ENCODE data around the gene KDM7A. TPM values are rescaled to one million over a fixed set of nuclear protein-coding genes. Genes with fewer than 3 reads are reported as not detected.
A peak's percentile ranks its signal among the peaks of the same experiment; 100 is the strongest.

KDM7A gene
- total RNA-seq, 1 donor from 2014 or later: 16.3 TPM

- FAIRE-seq: no peak
- DNase-seq (ENCODE audit: low spot score in 2 of 2): no peak
These were observed 83.4 kb downstream of the KDM7A start for GRCh38 chr7:140093375-140093774.

- no peak for FAIRE-seq
- DNase-seq (ENCODE audit: low spot score in 2 of 2): no peak
These were observed 91.3 kb downstream of the KDM7A start for GRCh38 chr7:140085447-140085846.

DNA sequence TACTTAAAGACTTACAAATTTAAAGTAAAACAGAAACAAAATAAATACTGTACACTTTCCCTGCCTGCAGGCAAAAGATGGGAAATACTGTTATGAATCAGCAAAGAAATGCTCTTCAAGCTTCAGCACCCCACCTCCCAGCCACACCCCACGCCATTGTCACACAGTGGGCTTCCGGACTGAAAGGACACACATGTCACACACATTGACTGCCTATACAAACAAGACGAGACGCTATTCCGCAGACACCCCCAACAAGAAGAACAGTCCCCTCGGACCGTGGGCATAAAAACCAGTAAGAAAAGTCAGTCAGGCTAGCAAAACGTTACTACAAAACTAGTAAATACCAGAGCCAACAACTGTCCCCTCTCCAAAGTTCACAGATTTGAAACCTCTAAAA is 91.8 kb downstream of the KDM7A start:
- FAIRE-seq (no peak), DNase-seq (ENCODE audit: low spot score in 2 of 2) (no peak)

DNA sequence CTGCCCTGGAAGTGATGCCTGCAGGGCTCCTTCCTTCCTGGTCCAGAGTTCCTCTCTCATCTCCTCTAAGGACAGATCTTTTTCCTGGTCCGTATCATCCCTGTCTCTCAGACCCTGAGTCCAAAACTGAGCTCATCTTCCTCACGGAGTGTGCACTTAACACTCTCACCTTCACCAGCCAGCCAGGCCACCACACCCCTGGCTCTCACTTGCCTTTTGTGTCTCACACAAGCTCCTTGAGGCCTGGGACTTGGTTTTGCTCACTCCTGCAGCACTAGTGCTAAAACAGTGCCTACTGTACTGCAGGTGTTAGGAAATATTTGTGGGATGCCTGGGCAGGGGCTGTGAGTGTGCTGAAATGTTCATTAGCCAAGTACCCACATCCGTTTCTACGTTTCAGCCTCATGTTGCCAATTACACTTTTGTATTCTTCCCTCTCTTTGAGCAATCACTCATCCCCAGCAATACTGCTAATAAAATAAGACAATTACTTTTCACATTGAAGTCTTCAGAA is 92.6 kb downstream of the KDM7A start:
- FAIRE-seq (no peak), DNase-seq (ENCODE audit: low spot score in 2 of 2) (no peak)

DNA sequence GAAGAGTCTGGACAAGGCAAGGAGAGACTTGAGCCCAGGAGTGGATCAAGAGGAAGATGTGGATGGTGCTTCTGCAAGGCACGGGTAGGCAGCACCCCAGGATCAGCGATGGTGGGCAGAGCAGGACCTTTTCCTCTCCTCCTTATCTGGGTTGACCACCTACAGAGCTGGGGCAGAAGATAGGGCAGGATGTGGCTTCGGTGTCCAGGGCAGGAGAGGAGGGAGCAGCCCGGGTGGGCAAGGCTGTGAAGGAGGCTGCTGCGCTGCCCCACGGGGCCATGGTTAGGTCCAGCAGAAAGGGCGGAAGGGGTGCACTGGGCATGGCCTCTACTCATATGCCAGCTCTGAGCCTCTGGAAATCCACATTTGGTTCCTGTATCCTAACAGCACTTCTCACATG is 94.0 kb downstream of the KDM7A start:
- FAIRE-seq: no peak
- DNase-seq (ENCODE audit: low spot score in 2 of 2): no peak

DNA sequence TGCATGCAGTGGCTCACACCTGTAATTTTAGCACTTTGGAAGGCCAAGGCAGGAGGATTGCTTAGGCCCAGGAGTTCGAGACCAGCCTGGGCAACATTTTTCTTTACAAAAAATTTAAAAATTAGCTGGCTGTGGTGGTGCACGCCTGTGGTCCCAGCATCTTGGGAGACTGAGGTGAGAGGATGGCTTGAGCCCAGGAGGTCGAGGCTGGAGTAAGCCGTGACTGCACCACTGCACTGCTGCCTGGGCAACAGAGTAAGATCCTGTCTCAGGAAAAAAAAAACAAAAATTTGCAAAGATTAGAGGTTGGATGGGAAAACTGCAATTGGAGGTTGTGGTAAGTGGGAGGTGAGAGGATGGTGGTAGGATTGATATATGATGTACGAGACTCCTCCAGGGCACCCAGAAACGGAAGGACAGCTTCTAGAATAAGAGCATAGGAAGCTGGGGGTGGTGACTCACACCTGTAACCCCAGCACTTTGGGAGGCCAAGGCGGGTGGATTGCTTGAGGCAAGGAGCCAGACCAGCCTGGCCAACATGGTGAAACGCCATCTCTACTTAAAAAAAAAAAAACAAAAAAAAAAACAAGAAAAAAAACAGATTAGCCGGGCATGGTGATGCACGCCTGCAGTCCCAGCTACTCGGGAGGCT is 94.9 kb downstream of the KDM7A start:
- DNase-seq (ENCODE audit: low spot score in 2 of 2) (no peak), FAIRE-seq (no peak)

DNA sequence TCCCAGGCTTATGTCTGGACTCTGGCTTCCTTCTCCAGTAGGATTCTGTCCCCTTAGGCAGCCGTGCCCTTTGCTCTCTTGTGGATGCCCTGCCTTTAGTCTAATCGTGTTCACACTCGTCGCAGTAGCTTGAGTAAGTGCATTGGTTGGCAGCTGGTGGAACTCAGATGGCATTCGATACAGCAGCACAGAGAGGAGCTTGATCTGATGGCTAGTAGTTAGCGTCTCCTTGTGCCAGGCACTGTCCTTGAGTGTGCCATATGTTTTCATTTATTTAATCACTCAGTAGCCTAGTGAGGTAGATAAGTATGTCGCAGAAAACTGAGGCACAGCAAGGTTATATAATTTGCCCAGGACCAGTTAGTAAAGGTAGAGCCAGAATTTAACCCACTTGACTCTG is 95.9 kb downstream of the KDM7A start:
- DNase-seq (ENCODE audit: low spot score in 2 of 2) (no peak), FAIRE-seq (no peak)

DNA sequence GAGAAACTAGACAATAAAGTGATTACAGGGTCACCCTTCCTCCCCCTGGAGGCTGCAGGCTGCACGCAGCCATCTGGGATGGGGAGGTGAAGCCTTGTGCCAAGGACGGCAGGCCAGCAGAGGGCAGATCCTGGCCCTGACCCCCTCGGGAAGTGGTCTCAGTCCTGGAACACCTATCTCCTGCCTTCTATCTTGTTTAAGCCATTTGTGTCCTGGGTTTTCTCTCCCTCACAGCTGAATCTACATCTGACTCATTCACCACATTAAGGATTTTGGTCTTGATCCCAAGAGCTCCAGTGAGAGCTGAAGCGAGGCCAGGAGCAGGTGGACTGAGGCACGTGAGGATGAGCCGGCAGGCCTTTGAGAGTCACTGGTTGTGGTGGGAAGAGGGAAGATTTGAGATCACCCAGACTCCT is 97.7 kb downstream of the KDM7A start:
- no peak for FAIRE-seq
- no peak for DNase-seq (ENCODE audit: low spot score in 2 of 2)

- DNase-seq (ENCODE audit: low spot score in 2 of 2) (no peak), FAIRE-seq (no peak)
These were observed 98.4 kb downstream of the KDM7A start for GRCh38 chr7:140078392-140078791.

DNA sequence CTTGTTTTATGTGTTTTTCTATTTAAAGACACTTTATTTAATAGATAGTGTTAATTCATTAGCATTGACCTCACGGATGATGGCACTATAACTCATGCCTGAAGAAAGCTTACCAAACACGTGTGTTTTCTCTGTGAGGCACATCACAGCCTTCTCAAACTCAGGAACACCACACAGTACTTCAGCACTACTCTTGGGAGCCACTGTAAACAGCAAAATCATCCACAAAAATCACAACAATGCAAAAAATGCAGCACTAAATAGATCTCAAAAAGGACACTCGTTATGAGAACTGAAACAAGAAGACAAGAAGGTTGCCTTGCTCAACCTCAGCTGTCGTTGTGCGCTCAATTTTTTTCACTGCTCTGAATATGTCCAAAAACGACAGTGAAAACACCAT is 102.0 kb downstream of the KDM7A start:
- FAIRE-seq (no peak), DNase-seq (ENCODE audit: low spot score in 2 of 2) (no peak)

- no peak for DNase-seq (ENCODE audit: low spot score in 2 of 2)
- no peak for FAIRE-seq
These were observed 106.2 kb downstream of the KDM7A start for GRCh38 chr7:140070546-140070945.

- FAIRE-seq: no peak
These were observed 107.4 kb downstream of the KDM7A start for GRCh38 chr7:140069298-140069949.

DNA sequence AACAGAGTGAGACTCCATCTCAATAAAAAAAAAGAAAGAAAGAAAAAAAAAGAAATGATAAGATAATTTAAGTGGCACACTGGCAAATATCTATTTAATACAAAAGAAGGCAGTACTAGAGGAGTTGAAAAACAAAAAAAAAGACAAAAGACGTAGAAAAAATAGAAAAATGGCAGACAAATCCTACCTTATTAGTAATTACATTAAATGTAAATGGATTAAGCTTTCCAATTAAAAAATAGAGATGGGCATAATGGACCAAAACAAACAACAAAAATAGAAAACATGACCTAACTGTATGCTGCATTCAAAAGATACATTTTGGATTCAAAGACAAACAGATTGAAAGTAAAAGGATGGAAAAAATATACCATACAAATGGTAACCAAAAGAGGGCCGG is 108.8 kb downstream of the KDM7A start:
- FAIRE-seq: no peak
- no peak for DNase-seq (ENCODE audit: low spot score in 2 of 2)

More at GRCh38 chr7:140069298-140069949, 107.4 kb downstream of the KDM7A start:
- no peak for DNase-seq (ENCODE audit: low spot score in 2 of 2)

- DNase-seq (ENCODE audit: low spot score in 2 of 2) (no peak), FAIRE-seq (no peak)
These were observed 109.7 kb downstream of the KDM7A start for GRCh38 chr7:140067052-140067451.

DNA sequence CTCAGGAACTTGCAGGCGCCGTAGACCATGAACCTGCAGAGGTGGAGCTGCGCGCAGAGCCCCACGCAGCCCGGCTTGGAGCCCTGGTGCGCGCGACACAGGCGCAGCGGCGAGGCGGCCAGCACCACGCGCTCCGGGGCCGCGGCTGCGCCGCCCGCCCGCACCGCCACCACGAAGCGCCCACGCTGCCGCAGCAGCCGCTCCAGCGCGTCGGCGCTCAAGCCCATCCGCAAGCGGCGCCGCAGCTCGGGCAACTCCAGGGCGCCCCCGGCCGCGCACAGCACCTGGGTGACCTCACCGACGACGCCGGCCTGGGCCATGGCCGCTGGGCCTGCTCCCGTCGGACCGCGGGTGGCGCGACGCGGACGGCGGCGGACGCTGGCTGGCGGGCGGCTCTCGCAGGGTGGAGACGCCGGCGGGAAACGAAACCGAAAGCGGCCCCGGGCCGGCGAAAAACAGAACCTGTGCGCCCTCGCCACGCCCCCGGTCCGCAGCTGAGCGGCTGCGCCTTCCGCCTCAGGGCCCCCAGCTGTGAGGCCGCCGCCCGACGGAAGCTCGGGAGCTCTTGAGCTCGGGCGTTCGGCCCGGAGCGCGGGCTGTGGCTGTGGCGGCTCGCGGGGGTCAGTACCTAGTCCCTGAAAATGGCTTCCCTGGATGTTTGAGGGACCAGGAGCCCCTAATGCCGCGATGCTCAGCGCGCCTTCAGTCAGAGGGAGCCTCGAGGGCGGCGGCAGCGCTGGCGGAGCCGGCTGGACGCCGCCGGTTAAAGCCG is 114.1 kb downstream of the KDM7A start, which contains the start of gene PARP12:
PARP12 (minus strand) TSS at position 424 of the 772 bp plus-strand sequence; CDS start at position 320, 104 bp downstream.
- peak; percentile 68 to 69 for DNase-seq (ENCODE audit: low spot score in 2 of 2)
- FAIRE-seq: no peak

DNA sequence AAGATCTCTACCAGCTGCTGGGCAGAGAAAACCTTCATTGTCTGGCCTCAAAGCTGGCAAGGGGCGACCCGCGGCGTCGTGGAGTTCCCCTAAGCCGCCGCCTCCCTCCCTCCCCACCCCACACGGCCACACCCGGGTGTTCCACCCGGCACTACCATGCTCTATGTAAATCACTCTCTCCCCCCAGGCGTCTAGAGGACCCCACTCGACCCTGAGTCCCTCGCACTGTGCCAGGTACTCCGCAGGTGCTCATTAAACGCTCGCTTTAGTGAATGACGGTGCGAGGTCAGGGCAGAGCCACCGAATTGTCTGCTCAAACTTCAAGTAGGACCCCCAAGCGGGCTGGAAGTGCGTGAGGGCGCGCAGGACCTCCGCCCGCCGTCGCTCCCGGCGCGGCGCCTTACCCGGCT is 114.7 kb downstream of the KDM7A start:
- no peak for FAIRE-seq

DNA sequence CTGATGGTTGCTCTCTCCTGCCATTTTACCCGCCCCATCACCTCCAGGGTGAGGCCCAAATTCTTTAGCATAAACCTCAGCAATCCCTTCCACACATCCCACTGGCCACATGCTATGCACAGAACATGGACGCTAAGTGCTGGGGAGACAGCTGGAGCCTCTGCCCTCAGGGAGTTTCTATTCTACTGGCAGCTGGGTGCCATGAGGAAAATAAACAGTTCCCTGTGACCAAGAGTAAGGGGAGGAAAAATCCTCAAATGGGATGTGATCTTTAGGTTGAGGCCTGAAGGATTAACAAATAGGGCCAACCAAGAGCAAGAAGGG is 115.2 kb downstream of the KDM7A start:
- DNase-seq (ENCODE audit: low spot score in 2 of 2) (no peak), FAIRE-seq (no peak)

More for the DNA sequence above, 114.7 kb downstream of the KDM7A start:
- peak in 1 of 2 donors; percentile 31 for DNase-seq (ENCODE audit: low spot score in 2 of 2)

- DNase-seq (ENCODE audit: low spot score in 2 of 2) (no peak), FAIRE-seq (no peak)
These were observed 115.8 kb downstream of the KDM7A start for GRCh38 chr7:140060788-140061606.

DNA sequence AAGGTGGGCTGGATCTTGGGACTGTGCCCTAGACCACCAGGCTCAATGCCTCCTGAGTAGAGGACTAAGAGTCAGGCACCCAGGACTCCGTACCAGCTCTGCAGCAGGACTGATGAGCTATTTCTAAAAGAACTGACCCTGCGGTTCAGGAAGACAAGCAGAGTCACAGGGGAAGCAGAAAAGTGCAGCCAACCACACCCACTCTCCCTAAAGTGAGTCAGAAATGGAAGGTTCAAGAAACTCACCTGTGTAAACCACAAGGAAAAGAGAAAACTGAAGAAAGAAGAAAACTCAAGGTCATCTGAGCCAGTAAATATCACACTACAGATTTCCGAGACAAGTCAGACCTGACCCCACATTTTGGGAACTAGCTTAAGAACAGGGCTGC is 116.5 kb downstream of the KDM7A start:
- FAIRE-seq: no peak
- no peak for DNase-seq (ENCODE audit: low spot score in 2 of 2)
